HK-2 (cell line): ENCODE measurements around the gene RIOK1.

Experiments used
- DNase-seq: peaks from one replicate; pipeline ENCODE4 v3.0.0-alpha.2; 2018; ENCODE audit not compliant: unreplicated experiment

Gene RIOK1

DNA sequence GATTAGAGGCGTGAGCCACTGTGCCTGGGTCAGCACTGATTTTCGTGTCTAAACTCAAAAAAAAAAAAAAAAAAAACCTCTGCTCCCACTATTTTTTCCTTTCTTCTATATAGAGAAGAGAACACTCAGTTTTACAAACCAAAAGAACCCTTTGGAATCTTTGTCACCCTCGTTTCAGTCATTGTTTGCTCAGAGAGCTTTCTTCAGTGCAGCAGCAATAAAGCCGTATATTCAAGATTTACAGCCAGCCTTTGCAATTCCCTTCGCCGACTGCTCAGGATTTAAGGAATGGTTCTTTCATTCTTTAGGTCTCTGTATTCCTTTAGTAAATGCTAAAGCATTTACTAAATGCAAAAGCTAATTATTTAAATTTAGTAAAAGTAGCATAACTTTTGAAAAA is 20.1 kb downstream of the RIOK1 start:
- DNase-seq, result no peak

DNA sequence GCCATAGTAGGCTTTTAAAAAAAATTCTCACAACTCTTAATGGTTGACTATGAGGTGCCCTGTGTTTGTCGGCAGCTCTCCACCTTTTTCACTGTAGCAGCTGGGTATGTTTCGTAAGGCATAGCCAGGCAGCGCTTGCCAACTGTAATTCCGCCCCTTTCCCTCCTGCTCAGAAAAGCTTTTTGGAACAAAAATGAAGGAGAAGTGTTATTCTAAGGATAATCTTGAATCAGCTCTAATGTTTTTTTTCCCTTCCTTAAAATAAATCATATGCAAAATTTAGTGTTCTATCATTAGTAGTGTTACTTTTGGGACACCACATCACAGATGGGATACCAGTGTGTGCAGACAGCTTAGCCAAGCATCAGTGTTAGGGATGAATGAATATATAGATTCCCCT is 21.2 kb downstream of the RIOK1 start:
- DNase-seq, result no peak

DNA sequence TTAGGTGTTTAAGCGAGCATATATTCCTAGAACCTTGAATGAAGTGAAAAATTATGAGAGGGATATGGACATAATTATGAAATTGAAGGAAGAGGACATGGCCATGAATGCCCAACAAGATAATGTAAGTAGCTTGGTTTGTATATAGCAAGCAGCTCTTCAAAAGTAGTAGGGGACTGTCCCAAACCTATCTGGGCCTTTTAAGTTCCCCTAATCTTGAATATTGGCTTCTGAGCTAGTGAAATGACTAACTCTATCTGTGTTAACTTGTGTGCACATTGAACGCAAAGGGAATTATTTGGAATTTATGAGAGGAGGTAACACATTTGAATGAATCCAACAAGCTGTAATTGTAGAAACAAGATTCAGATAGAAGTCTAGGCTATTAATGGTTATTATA is 21.7 kb downstream of the RIOK1 start:
- no peak for DNase-seq

DNA sequence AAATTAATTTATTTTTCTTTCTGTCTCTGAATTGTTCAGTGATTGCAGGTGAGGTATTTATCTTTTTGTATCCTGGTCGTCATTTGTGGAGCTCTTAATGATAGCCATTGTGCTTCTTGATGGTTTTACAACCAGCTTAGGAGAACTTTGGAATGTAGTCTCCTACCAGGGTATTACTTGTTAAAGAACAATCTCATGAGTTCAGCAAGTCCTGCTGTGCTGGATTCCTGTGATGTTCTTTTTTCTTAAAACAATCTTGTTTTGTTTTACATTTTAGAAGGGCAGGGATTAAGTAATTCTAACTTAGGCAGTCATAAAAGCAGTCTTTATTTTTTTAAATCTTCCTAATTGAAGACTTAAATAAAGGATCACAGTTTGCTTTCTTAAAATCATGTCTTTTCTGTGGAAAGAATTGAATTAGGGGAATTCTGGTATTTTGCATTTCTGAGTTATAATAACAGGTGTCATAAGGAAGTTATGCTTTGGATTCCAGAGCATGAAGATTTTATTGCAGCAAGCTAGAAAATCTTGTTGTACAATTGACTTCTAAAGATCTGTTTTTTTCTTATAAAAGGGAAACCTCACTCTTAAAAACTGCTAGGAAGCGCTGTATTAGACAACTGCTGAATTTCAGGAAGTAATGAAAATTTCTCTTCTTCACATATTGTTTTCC is 23.7 kb downstream of the RIOK1 start:
- DNase-seq, result no peak

DNA sequence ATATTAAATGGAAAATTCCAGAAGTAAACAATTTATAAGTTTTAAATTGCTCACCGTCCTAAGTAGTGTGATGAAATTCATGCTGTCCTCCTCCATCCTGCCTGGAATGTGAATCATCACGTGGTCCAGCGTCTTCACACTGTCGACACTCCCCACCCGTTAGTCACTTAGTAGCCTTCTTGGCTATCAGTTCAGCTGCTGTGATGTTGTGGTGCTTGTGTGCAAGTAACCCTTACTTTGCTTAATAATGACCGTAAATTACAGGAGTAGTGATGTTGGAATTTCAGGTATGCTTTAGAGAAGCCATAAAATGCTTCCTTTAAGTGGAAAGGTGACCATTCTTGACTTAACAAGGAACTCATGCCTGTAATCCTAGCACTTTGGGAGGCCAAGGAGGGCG is 25.2 kb downstream of the RIOK1 start:
- peak; percentile 21 for DNase-seq

DNA sequence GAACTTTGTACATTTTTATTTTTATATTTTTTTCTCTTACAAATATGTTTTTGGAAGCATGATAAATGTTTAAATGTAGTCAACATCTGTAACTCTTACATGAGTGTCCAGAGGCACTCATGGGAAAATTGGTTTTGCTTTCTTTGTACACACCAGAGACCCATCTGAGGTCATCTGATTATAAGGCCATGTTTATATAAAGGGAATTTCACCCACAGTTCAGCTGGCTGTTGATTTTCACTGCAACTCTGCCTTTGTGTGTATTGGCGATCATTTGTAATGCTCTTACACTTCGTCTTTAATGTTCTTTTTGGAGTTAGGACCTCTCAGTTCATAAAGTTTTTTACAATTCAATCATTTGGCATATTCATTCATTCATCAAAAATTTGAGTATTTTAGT is 28.1 kb downstream of the RIOK1 start:
- DNase-seq, result no peak

DNA sequence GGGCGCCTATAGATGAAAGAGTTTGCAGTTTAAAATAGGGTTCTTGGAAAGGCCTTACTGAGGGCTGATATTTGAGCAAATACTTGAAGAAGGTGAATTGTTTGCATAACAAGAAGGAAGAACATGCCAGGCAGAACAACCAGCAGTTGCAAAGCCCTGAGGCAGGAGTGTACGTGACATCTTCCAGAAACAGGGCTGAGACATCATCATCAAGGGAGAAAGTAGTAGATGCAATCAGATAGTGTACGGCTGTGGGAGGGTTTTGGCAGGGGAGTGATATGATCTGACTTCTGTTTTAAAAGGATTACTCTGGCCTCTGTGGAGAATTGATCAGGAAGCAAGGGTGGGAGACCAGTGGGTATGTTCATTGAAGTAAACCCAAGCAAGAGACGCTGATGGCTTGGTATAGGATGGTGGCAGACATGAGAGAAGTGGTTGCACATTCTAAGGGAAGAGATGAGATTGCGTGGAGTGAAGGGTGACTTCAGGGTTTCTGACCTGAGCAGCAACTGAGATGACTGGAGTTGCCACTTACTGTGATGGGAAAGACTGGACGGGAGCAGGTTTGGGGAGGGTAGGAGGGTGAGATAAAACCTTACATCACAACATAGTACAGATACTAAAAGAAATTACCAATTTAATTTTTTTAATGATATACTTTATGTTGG is 28.8 kb downstream of the RIOK1 start:
- DNase-seq, result no peak

DNA sequence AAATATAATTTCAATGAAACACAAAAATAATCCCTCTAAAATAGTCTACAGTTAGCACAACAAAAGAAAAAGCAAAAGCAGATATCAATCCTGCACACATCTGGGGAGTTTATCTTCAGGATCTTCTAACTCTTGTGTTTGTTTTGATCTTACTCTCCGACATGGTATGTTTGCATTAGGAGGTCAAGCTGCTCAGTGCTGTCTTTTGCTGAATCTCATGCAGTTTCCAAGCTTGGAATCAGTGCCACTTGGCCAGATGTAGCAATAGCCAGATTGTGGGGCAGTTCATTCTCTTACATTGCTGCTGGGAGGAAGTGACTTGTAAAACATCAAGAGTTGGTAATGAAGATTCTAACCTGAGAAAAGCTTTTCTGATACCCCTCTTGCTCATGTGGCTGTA is 29.5 kb downstream of the RIOK1 start:
- no peak for DNase-seq

DNA sequence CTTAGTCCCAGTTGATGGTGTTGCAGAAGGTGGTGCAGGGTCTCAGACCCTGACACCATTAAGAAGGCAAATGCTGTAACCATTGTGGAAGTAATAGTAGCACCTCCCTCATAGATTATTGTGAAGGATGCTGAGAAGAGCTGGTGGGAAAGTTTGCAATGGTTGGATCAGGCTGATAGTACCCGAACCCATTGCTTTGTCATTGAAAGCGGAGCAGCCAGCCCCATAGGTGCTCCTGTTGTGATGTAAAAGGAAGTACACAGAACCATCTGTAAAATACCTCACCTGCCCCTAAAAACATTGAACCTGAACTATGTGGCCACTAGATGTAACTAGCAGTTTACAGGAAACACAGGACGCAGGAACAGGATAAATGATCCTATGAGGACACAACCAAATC is 31.5 kb downstream of the RIOK1 start:
- no peak for DNase-seq

DNA sequence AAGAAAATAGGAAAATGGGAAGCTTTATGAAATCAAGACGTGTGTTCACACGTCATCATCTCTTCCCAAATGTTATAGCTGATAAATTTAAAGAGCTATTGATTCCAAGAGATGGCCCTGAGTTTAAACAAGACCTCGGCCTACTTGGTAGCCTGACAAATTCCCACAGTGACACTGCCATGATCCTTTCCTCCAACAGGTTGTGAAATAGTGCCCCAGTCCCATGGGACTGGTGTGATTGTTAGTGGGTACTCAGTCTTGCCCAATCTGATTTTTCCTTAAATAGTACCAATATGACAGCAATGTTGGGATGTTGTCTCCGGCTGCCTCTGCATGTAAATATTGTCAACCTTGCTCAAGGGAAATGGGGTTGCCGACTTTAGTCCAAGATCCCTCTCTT is 34.5 kb downstream of the RIOK1 start:
- no peak for DNase-seq

DNA sequence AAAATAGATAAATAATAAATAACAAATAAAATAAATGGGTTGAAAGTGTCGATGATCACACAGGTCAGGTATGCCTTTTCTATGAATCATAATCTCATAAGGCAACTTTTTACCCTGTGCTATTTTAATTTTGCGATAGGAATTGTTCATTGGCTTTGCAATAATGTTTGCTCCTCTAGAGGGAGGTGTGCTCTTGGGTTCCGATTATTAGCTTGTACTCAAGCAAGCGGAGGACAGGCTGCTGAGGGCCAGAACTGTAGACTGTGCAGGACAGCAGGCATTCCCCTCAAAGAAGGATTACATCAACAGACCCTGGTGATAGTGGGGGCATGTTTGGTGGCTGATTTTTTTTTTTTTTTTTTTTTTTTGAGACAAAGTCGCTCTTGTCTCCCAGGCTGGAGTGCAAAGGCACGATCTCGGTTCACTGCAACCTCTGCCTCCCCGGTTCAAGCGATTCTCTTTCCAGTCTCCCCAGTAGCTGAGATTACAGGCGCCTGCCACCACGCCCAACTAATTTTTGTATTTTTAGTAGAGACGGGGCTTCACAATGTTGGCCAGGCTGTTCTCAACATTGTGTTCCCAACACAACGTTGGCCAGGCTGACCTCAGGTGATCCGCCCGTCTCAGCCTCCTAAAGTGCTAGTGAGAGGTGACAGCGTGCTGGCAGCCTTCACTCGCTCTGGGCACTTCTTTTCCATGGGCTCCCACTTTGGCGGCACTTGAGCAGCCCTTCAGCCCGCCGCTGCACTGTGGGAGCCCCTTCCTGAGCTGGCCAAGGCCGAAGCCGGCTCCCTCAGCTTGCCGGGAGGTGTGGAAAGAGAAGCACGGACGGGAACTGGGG is 35.6 kb downstream of the RIOK1 start:
- no peak for DNase-seq

DNA sequence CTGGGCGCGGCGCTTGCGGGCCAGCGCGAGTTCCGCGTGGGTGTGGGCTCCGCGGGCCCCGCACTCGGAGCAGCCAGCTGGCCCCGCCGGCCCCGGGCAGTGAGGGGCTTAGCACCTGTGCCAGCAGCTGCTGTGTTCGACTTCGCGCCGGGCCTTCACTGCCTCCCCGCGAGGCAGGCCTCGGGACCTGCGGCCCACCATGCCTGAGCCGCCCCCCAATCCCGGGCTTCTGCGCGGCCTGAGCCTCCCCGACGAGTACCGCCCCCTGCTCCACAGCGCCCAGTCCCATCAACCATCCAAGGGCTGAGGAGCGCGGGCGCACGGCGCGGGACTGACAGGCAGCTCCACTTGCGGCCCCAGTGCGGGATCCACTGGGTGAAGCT is 36.2 kb downstream of the RIOK1 start:
- DNase-seq, result no peak

DNA sequence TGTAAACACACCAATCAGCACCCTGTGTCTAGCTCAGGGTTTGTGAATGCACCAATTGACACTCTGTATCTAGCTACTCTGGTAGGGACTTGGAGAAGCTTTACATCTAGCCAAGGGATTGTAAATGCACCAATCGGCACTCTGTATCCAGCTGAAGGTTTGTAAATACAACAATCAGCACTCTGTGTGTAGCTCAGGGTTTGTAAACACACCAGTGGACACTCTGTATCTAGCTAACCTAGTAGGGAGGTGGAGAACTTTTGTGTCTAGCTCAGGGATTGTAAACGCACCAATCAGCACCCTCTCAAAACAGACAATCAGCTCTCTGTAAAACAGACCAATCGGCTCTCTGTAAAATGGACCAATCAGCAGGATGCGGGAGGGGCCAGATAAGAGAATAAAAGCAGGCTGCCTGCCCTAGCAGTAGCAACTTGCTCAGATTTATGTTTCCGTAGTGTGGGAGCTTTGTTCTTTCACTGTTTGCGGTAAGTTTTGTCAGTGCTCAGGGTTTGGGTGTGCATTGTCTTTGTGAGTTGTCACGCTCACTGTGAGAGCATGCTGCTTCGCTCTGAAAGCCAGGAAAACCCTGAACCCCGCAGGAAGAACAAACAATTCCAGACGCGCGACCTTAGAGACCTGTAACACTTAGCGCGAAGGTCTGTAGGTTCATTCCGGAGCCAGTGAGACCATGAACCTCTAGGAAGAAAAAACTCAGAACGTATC is 37.0 kb downstream of the RIOK1 start:
- no peak for DNase-seq

DNA sequence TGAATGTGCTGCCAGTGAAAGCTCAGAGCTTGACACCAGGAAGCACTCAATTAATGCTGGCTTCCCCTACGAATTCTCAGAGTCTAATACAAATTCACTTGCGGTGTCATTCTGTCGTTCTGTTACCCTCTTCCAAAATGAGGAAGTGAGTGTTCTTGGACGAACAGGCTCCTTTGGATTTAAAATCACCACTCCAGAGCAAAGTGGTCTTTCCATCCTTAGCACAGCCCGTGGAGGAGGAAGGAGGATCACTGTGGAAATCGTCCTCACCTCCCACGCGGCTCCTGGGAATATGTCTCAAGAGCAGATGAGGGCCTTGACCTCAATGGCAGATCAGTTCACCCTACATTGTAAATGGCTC is 41.7 kb downstream of the RIOK1 start:
- no peak for DNase-seq

DNA sequence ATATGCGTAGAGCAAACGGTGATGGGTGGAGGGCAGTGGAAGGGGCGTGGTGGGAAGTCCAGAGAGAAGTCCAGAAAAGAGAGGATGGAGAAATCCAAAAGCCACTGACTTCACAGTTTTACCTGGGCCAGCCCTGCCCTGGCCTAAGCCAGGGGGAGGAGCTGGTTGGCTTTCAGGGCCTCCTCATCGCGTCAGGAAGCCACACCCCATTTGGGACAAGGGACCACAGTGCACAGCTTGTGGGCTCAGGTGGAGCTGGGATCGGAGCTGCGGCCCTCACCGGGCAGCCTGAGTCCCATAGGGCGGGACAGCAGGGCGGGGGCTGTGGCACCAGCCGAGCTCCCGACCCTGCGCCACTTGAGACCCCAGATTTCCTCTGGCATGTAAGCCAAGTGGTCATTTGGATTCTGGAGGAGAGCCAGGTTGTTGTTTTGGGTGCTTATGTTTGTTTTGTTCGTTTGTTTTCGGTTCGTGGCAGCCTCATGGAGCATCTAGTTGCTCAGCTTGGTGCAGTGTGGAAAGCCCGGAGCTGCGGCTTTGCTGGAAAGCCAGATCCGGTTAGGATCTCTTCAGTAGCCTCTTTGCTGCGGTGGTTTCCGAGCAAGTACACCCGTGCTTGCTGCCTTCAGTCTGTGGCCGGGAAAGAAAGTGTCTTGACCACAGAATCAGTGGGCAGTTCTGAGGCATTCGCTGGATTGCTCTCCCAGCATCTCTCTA is 42.2 kb downstream of the RIOK1 start:
- DNase-seq, result no peak

DNA sequence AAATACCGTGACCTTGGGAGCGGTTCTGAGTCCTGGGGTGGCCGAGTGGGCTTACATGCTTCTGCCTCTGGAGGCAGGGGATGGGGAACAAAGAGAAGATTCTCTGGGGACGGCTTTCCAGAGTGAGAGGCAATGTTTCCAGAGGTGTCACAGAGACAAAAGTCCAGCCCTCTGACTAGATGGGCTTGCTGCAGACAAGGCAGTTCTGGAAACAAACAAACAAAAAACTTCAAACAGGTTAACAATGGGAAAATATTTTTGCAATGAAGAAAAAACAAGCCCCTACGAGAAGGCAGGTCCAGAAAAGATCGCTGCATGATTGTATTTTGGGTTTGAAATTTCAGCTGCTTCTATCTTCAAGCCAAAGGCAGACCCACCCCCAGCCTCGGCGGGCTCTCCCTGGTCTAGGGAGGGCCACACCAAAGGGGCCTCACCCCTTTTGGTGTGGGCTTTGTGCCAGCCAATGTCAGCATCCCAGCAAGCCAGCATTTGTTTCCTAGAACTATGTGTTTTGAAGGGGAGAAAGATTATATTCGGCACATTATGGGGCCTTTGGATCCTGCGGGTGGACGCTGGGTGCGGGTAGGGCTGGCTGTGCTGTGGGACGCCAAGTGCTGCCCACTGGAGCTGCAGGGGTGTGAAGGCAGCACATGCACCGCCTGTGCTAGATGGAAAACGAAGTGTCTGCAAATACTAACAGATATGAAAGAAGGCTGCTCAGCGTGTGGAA is 42.9 kb downstream of the RIOK1 start:
- no peak for DNase-seq

DNA sequence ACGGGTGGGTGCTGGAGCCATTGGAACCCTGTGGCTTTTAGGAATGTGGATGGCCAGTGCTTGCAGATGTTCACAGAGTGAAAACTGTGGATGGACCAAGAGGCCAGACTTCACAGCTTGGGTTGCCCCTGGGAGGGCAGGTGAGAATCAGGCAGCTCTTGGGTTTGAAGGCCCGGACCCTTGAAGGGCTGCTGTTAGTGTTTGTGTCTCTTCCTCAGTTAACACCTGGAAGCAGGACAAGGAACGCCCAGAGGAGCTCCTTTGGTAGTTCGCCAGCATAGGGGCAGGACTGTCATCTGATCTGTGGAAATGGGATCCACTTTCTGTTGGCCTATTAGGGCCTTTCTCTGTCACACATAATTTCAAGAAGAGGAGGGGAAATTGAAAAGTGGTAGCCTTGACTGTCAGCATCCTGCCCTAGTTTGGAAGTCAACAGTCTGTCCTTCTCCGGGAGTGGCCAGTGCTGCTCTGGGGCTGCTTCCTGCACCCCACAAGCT is 43.6 kb downstream of the RIOK1 start:
- DNase-seq, result no peak

DNA sequence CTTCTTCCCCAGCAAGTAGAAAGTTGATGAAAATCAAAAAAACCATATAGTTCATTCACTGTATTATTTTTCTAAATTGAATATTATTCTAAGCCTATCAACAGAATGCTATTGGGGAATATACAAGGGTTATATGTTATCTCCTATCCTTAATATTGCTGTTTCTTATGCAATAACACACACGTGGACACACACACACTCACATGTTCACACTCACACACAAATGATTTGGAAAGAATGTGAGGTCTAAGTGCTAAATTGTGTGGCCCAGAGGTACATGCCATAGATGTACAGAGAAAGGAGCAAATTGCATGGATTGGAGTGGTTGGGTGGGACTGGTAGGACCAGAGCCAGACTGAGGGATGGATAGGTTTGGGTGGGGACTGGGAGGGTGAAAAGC is 45.1 kb downstream of the RIOK1 start:
- DNase-seq, result no peak

DNA sequence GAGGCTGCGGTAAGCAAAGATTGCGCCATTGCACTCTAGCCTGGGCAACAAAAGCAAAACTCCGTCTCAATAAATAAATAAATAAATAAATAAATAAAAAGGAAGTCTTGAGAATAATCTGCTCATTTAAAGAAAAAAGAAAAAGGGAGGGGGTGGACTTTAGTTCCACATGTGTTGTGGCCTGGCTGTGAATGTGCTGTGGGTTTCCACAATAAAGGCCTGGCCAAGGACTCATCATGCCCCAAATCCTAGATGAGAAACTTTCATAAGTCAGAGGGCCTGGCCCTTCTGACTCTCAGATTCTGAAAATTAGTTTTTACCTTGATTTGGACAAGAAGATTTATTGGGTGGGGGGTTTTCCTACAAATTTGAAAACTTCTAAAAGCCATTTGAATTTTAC is 48.4 kb downstream of the RIOK1 start:
- DNase-seq, result no peak

DNA sequence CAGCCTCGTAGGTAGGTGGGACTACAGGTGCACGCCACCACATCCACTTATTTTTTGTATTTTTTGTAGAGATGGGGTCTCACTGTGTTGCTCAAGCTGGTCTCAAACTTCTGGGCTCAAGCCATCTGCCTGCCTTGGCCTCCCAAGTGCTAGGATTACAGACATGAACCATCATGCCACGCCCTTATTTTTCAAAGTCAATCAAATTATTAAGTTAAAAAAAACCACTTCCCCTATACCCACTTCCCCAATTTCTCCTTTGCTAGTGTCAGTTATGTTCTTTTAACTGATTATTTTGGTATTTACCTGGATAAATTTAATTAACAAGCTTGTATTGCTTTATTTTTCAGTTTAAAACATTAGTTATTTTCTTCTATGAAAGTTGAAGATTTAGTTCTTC is 49.6 kb downstream of the RIOK1 start:
- no peak for DNase-seq

DNA sequence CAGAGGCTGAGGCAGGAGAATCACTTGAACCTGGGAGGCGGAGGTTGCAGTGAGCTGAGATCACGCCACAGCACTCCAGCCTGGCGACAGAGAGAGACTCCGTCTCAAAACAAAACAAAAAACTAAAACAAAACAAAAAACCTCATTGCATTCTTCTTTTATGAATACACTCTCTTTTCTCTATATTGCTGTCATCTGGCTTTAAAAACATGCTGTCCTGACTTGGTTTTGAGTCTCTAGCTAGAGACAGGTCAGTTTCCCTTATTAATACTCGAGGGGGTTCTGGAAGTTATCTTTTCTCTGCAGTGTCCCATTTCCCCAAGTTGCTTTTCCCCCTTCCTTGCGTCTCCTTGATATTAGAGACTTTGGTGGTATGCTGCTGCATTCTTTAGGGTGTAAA is 50.9 kb downstream of the RIOK1 start:
- DNase-seq, result no peak
